Measurements from ENCODE around the gene MUC20. TPM values are rescaled to one million over a fixed set of nuclear protein-coding genes. Genes with fewer than 3 reads are reported as not detected.

The MUC20 gene
- total and polyA plus RNA-seq, 9 of the 15 experiments (the other 6 are each of a cell fraction or from before 2014, with no cell fraction given), result 0.03 to 0.23 (median 0.15) TPM; not detected in 3

GRCh38 chr3:195773956-195774537 is 53.3 kb downstream of the MUC20 start:
- no peaks in the 10 kb centered on the region for H4K20me1 ChIP-seq (replicated peaks; ENCODE audit: control insufficient read depth, insufficient read depth, low read length)
- no peak for FAIRE-seq
- TF ChIP-seq ZNF253 (CRISPR knock-in tag; conservative IDR thresholded peaks at IDR 0.05) (no peak), PTBP1 (IDR thresholded peaks at IDR 0.05; ENCODE audit: low read depth, low read length) (no peak), ZBTB33 (CRISPR knock-in tag; IDR thresholded peaks at IDR 0.05) (no peak), MTF1 (CRISPR knock-in tag; IDR thresholded peaks at IDR 0.05; ENCODE audit: borderline replicate concordance) (no peak), PRMT5 (CRISPR knock-in tag; IDR thresholded peaks at IDR 0.05) (no peak), ZNF75A (CRISPR knock-in tag; IDR thresholded peaks at IDR 0.05) (no peak), ZSCAN29 (IDR thresholded peaks at IDR 0.05) (no peak), IRF9 (tag; IDR thresholded peaks at IDR 0.05) (no peak), CREB3L1 (IDR thresholded peaks at IDR 0.05; ENCODE audit: borderline replicate concordance, low read depth) (no peak), KLF10 (CRISPR knock-in tag; IDR thresholded peaks at IDR 0.05) (no peak), ZNF551 (CRISPR knock-in tag; IDR thresholded peaks at IDR 0.05) (no peak), TSC22D4 (tag; IDR thresholded peaks at IDR 0.05) (no peak), ZNF586 (CRISPR knock-in tag; conservative IDR thresholded peaks at IDR 0.05) (no peak)
- H3K4me2 ChIP-seq (ENCODE audit: insufficient read depth, low read length), result no peak overlapping the region
- H3K27ac ChIP-seq (ENCODE audit: extremely low read depth, low read depth, low read length), result no peak overlapping the region
- no peak overlapping the region for H3K4me3 ChIP-seq
- no TSS peak for BruUV-seq (replicated peaks)
- in situ Hi-C loops (cut with MboI), result no loop called here
- H3K36me3 ChIP-seq (ENCODE audit: control insufficient read depth, insufficient read depth, low read length), result no peaks in the 10 kb centered on the region
- WGBS (ENCODE audit: insufficient coverage, low coverage, missing lambda C conversion rate), result 28% methylated on average over 20 of the region's 23 CpGs
- intact Hi-C loops (cut with micrococcal nuclease), result loop anchor here (2.0 kb wide), 1 partner anchor 77 kb away; no protein-coding TSS in a partner anchor
- ChIA-PET CTCF (ENCODE audit: low intra/inter-chr PET ratio) (interaction anchor here (0.9 kb wide), 1 partner anchor 76 kb away, joined by 4 read pairs; no protein-coding TSS in a partner anchor), POLR2A (interaction anchor here (1.2 kb wide), 1 partner anchor 8 kb away, joined by 3 read pairs; no protein-coding TSS in a partner anchor)
- no peak for DNase-seq (ENCODE audit: extremely low read depth in 1 of 4, low spot score in 3 of 4)
- peaks cover 6 to 32% of the 10 kb centered on the region in 2 experiments; a peak in 3 of 5 replicates for H3K27me3 ChIP-seq (ENCODE audit: control insufficient read depth in 2 of 2, insufficient read depth in 2 of 2, low read length in 2 of 2)
- H3K9ac ChIP-seq (ENCODE audit: insufficient read depth in 1 of 2, low read depth in 2 of 2, low read length in 2 of 2), result no peak overlapping the region
- no peaks in the 10 kb centered on the region; a peak in 1 of 5 replicates for H3K4me1 ChIP-seq (replicated peaks in 1 of 2; ENCODE audit: control insufficient read depth in 2 of 2, insufficient read depth in 2 of 2, low read length in 2 of 2)
- H3K9me3 ChIP-seq (replicated peaks; ENCODE audit: control insufficient read depth, insufficient read depth, low read depth, low read length), result no peaks in the 10 kb centered on the region
- ATAC-seq, result no peak; the same call in 2 of the 3 replicates
- H3K79me2 ChIP-seq (ENCODE audit: control insufficient read depth, insufficient read depth, low read length), result no peaks in the 10 kb centered on the region
- H3K9me1 ChIP-seq (ENCODE audit: control insufficient read depth, insufficient read depth, low read length), result no peaks in the 10 kb centered on the region
- no peak overlapping the region for H2AFZ ChIP-seq (ENCODE audit: low read depth, low read length)
